Dermis microvascular lymphatic vessel endothelial cell (primary cell): ENCODE measurements around the gene SNX10. TPM values are rescaled to one million over a fixed set of nuclear protein-coding genes. Genes with fewer than 3 reads are reported as not detected.

ENCODE experiments used
- DNase-seq, 2 donors: peaks; one replicate each; pipeline versions ENCODE4 v3.0.0 to v3.0.0-alpha.2; 2010; ENCODE audit warnings: low read depth in 2 of 2
- total RNA-seq: library from RNA; depleted of rRNA; stranded (reverse); fragments of >200 nt; gene quantifications from 2 replicates; pipeline ENCODE4 v1.2.1, GENCODE V29; 2014

Gene SNX10
- total RNA-seq, 1 donor from 2014 or later: 2.7 TPM

GRCh38 chr7:26367219-26367711 is 75.6 kb downstream of the SNX10 start:
- no peak for DNase-seq

DNA sequence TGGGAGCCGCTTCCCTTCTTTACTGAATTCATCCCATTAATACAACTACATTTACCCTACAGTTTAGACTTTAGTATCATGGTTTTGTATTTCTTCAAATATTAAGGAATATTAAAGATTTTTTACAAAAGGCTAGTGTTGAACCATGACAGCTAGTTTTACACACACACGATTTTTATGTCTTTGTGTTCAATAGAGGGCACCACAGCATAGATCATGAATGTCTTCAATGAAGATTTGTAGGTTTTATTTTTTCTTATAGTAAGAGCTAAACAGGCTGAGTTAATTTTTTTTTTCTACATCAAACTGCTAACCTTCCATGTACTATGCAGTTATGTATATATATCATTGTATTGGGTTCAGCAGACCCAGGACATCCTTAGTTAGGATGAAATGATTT is 76.9 kb downstream of the SNX10 start:
- DNase-seq: peak in 1 of 2 donors; percentile 18

DNA sequence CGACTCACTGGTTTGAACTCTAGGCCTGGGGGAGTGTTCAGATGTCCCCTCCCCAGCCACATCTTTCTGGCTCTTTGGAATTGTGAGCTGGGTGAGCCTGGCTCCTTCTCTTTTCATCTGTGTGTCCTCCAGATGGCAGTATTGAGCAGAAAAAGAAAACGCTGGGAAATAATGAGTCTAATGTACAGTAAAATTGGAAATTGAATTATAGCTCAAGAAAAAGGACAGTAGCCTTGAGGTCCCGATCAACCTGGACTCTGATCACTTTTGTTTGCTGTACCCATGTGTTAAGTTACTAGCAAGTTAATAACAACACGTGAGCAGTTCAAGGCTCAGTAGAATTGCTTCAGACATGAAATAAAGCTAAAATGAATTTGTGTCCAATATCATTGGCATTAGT is 77.9 kb downstream of the SNX10 start:
- peak; percentile 42 to 64 for DNase-seq

DNA sequence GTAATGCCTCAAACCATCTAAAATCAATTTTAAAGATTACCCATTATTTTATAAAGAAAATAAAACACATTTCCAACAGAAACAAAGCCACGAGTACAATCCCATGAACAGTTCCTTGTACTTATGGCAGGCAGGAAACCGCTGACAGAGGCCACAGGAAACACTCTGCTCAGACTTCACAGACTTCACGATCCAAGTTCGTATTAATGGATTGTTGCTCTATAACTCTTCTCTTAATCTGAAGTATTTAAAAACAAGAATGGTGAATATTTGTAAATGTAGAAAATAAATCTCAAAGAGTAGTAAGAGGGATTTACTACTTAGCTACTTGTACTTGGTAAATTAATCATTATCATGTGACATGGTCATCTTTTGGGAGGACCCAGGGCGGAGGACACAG is 78.3 kb downstream of the SNX10 start:
- peak in 1 of 2 donors; percentile 71 for DNase-seq

DNA sequence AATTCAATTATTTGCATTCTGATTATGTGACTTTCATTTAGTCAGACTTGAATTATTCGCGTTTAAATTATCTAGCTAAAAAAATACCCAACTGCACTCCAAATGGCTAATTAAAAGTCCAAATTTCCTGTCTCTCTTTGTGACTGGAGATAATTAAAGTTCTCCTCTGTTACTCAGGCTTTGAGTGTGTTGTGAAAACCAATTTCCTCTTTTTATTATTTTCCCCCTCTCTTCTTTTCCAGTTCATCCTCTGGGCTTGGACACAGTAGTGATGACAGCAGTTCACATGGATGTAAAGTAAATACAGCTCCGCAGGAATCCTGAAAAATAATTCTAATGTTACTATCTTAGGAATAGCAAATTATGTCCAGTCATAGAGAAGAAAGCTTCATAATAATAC is 80.6 kb downstream of the SNX10 start:
- DNase-seq: no peak

DNA sequence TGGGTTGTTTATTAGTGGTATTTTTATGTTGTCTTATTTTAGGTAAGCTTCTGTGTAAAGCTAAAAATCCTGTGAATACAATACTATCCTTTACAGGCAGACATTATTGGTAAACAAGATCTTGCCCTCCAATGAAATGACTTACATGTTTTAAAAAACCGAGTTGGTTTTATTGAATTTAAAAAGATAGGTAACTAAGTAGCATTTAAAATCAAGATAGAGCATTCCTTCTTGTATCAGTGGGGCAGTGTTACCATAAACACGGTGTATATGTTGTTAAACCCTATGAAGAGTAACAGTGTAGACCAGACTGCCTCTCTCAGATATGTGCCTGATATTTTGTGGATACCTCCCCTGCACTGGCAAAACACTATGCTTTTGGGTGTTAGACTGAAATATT is 81.0 kb downstream of the SNX10 start:
- no peak for DNase-seq

- no peak for DNase-seq
Measured at GRCh38 chr7:26374647-26375373, 83.1 kb downstream of the SNX10 start.

DNA sequence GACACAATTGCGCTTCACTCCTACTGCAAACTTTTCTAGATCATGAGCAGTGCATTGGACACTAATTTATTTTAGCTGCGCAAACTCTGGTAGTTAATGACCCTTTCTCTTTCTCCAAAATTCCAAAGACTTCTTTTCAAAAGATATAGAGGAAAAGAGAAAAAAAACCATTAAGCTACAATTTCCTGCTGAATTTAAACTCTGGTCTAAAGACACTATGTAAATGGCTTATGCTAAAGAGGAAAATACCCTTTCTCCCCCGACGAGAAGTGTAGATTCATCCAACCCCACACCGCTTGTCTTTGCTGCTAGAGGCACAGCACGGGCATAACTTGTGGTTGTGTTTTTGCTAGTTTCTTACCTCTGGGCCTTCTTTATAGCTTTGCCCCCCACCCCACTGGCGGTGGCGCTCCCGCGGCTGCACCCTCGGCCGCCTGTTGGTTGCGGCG is 84.1 kb downstream of the SNX10 start:
- DNase-seq: no peak

DNA sequence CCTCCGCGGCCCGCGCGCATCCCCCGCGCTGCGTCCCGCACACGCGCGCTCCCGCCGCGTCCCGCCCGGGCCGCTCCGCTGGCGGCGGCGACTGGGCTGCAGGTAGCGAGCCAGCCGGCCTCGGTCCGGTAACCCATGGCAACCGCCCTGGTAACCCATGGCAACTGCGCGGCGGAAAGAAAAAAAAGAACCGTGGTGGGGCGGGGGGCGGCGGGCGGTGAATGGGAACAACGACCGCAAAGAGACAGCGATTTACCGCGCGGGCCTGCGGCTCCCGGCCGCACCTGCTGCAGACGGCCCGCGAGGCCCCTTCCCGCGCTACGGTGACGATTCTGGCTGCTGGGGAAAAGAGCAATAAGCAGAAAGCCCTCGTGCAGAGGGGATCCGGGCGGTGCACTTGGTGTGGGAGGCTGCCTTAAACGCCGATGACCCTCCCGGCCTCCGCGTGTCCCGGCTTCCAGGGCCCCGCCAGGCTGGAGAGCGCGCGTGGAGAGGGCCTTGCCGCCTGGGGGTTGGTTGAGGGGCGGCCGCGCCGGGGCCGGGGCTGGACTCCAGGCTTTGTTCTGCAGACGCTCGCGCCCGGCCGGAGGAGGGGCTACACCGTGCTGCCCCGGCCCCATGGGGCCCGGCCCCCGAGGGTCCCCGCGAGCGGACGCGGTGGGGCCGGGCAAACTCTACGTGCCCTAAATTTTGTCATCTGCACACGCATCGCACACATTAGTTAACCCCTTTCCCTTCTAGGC is 84.7 kb downstream of the SNX10 start:
- DNase-seq: peak in 1 of 2 donors; percentile 31

- no peak for DNase-seq
Measured at GRCh38 chr7:26378016-26378415, 86.4 kb downstream of the SNX10 start.

DNA sequence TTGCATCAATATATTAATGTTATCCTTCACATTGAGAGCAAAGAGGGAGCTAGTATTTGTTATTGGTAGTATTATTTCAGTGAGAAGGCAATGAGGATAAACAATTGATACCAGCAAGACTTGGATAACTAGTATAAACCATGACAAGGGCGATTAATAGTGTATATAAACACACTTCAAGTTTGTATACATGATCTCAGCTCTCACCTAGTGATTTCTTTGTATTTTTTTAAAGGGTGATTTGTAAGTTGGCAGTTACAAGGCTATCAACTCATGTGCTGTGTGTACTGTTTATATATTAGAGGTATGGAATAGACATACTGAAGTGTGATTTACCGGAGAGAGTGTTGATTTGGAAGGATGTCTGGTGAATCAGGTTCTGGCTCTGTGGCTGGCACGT is 88.0 kb downstream of the SNX10 start:
- DNase-seq: peak in 1 of 2 donors; percentile 50

- no peak for DNase-seq
Measured at GRCh38 chr7:26381476-26382353, 90.1 kb downstream of the SNX10 start.

DNA sequence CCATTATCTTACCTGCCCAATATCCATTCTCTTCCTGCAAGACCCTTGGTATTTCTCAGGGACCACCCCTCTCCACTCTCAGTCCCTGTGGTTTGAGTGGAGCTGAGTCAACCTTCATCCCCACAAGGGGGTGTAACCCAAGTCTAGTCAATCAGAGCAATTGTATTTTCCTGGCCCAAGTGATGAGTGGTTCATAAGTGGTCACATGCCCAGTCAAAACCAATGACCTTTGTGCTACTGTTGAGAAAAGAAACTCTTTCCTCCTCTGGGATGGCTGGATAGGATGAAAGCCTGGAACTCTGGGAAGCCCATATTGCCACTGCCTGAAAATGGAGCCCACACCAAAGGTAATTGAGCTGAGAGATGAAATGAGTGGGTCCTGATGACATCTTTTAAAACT is 93.6 kb downstream of the SNX10 start:
- no peak for DNase-seq

GRCh38 chr7:26387731-26388130 is 96.1 kb downstream of the SNX10 start:
- no peak for DNase-seq

- DNase-seq: no peak
Measured at GRCh38 chr7:26388256-26388655, 96.6 kb downstream of the SNX10 start.

GRCh38 chr7:26390016-26390415 is 98.4 kb downstream of the SNX10 start:
- peak in 1 of 2 donors; percentile 8 for DNase-seq

GRCh38 chr7:26393818-26394217 is 102.2 kb downstream of the SNX10 start:
- DNase-seq: no peak

GRCh38 chr7:26397332-26397731 is 105.7 kb downstream of the SNX10 start:
- DNase-seq: no peak

DNA sequence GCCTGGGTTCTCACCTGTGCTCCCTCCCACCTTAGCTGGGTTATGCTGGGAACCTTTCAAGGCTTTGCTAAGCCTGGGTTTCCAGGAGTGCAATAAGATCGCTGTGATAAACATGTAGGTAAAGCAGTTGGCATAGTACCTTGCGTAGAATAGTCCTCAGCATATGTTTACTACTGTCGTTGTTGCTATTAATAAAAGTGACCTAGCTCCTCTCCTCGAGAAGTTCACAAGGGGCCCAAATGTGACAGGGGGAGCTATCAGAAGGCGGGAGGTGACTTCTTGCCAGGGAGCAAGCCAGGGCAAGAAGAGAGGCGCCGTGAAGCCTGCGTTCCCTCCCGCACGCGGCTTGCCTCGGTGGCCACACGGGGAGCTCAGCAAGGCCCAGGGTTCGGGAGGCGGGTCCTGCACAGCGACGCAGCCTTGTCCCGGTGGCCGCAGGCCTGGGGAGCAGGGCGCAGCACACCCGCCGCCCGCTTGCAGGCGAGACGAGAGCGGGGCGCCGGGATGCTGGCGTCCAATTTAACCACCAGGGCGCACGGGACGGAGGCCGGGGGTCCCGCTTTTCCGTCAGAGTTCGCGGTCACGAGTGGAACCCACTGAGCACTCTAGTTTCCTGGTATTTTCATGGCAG is 106.2 kb downstream of the SNX10 start:
- no peak for DNase-seq

DNA sequence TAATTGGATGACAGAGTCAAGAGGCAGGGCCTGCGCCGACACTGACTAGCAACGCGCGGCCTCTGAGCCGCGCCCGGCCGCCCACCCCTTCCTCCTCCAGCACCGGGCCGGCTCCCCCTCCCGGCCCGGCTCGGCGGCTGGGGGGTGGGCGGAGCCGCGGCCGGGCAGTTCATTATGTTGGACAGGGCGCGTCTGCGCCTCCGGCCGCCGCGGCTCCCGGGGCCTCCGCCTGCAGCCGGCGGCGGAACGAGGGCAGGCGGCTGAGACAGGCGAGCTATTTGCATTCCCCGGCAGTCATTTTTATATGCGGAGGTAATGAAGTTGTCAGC is 106.7 kb downstream of the SNX10 start:
- DNase-seq: peak in 1 of 2 donors; percentile 86

DNA sequence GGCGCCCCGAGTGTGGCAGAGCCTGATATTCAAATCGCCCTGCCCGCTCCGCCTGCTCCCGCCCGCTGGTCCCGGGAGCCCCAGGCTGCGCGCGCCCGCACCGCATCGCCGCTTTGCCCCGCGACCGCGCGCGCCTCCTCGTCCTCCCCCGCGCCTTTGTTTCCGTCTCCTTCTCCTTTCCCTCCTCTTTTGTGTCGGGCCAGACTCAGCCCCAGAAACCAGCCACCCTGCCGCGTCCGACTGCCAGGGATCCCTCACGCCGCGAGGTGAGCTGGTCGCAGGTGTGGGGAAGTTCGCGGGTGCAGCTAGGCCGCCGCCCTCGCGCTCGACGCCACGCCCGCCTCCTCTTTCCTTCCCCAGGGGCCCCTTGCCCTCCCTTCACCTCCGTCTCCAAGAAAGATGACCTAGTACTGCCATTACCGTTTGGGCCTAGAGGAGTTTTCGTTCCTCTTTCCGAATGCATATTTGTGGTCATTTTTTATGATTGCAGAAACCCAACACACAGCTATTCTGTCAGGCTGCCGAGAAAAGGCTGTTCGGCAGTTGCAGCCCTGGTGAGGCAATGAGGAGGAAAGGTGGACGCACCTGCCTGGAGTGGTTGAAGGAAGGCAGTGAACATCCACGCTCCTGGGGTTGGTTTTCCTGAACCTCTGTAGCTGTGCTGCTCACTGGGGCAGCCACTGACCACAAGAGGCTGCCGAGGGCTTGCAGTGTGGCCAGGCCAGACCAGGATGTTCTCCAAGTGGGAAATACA is 107.3 kb downstream of the SNX10 start:
- peak in 1 of 2 donors; percentile 77 for DNase-seq
